Lower lobe of right lung (tissue), 2 donors: ENCODE measurements around the gene CCDC141. TPM values are rescaled to one million over a fixed set of nuclear protein-coding genes. Genes with fewer than 3 reads are reported as not detected.
"Not testable (repeated sequence)": the region's sequence is repeated elsewhere in the genome, so short reads cannot be mapped to it uniquely, and the experiment has no call there.

Source experiments
- ATAC-seq, 2 donors: fragments of 200-7000 bp; cut with Tn5 transposase; one replicate each; pipeline ENCODE4 v1.9.1; 2020 to 2022; ENCODE audit warnings: mild to moderate bottlenecking in 2 of 2, moderate library complexity in 2 of 2
- DNase-seq: peaks from one replicate; pipeline ENCODE4 v3.0.0-alpha.2; 2020
- H3K27ac ChIP-seq: fragments of 200-600 bp; one replicate; pipeline ENCODE4 v1.8.0; 2022
- H3K27me3 ChIP-seq: fragments of 200-600 bp; one replicate; pipeline ENCODE4 v1.8.0; 2022; ENCODE audit warnings: low read depth
- H3K36me3 ChIP-seq: fragments of 200-600 bp; one replicate; pipeline ENCODE4 v1.8.0; 2022; ENCODE audit warnings: mild to moderate bottlenecking
- H3K4me1 ChIP-seq: fragments of 200-600 bp; one replicate; pipeline ENCODE4 v1.8.0; 2022
- H3K4me3 ChIP-seq: fragments of 200-600 bp; one replicate; pipeline ENCODE4 v1.8.0; 2022; ENCODE audit warnings: mild to moderate bottlenecking
- H3K9me3 ChIP-seq: fragments of 200-600 bp; one replicate; pipeline ENCODE4 v1.8.0; 2022
- intact Hi-C: fragments of 100-400 bp; cut with DNase I; formaldehyde crosslinking; loops from one replicate; pipeline ENCODE4 v1.11.0; 2022
- total RNA-seq: library from RNA; stranded (reverse); fragmentation: NEBNext Ultra II Directional; extraction: Animal tissue kit (Norgen Biotek cat#: 25700); gene quantifications from one replicate; pipeline ENCODE4 v1.2.1, GENCODE V29; 2021
- TF ChIP-seq, protein P1 (sequence below): fragments of 200-600 bp; IDR thresholded peaks from one replicate; pipeline ENCODE4 v1.8.0; 2022; ENCODE audit warnings: antibody characterized with exemption, mild to moderate bottlenecking
- donor health status: DM: no; HTN: yes; CAD: no; lungs with severe emphysema.

The CCDC141 gene
- total RNA-seq, 1 donor from 2014 or later: 40.5 TPM

DNA sequence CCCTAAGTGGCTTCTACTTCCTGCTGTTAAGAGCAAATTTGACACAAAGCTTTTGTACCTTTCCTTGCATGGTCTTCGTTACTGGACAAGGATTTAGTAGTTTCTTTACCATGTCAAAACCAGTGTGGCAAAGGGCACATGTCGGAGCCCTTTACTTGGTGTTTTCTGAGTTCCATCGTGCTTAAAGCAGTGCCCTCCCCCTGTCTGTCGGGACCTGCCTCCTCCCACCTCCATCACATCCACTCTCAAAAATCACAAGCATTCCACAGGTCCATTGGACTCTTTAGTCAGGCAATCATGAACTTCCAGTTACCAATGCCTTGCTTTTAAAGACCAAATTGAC, 763 bp downstream of the CCDC141 start:
- no peak for DNase-seq
- intact Hi-C loops: no loop called here
- H3K4me1 ChIP-seq: peaks cover 20% of the 10 kb centered on the region
- peak overlapping the region; percentile 46 for H3K4me3 ChIP-seq
- no peaks in the 10 kb centered on the region for H3K27me3 ChIP-seq
- peak; percentile 74 to 78 for ATAC-seq
- H3K27ac ChIP-seq: peak overlapping the region; percentile 75
- TF ChIP-seq, protein P1, sequence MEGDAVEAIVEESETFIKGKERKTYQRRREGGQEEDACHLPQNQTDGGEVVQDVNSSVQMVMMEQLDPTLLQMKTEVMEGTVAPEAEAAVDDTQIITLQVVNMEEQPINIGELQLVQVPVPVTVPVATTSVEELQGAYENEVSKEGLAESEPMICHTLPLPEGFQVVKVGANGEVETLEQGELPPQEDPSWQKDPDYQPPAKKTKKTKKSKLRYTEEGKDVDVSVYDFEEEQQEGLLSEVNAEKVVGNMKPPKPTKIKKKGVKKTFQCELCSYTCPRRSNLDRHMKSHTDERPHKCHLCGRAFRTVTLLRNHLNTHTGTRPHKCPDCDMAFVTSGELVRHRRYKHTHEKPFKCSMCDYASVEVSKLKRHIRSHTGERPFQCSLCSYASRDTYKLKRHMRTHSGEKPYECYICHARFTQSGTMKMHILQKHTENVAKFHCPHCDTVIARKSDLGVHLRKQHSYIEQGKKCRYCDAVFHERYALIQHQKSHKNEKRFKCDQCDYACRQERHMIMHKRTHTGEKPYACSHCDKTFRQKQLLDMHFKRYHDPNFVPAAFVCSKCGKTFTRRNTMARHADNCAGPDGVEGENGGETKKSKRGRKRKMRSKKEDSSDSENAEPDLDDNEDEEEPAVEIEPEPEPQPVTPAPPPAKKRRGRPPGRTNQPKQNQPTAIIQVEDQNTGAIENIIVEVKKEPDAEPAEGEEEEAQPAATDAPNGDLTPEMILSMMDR: no peak
- H3K9me3 ChIP-seq: no peaks in the 10 kb centered on the region
- no peaks in the 10 kb centered on the region for H3K36me3 ChIP-seq

GRCh38 chr2:179048099-179048498, 1.8 kb downstream of the CCDC141 start:
- TF ChIP-seq, protein P1: no peak
- H3K27ac ChIP-seq: peak overlapping the region; percentile 75

GRCh38 chr2:179045602-179046001, 4.3 kb downstream of the CCDC141 start:
- H3K4me3 ChIP-seq, intact Hi-C loops, H3K27ac ChIP-seq, H3K9me3 ChIP-seq, DNase-seq, H3K27me3 ChIP-seq, ATAC-seq, H3K36me3 ChIP-seq: not testable (repeated sequence)
- peaks cover 15% of the 10 kb centered on the region for H3K4me1 ChIP-seq

More at GRCh38 chr2:179048099-179048498, 1.8 kb downstream of the CCDC141 start:
- Histone ChIP-seq H3K4me3 (peak overlapping the region; percentile 46), H3K9me3 (no peaks in the 10 kb centered on the region), H3K27me3 (no peaks in the 10 kb centered on the region), H3K4me1 (peaks cover 20% of the 10 kb centered on the region), H3K36me3 (no peaks in the 10 kb centered on the region)
- no peak for ATAC-seq
- DNase-seq: no peak
- intact Hi-C loops: no loop called here

- no peaks in the 10 kb centered on the region for H3K36me3 ChIP-seq
- H3K4me1 ChIP-seq: peaks cover 6% of the 10 kb centered on the region
- TF ChIP-seq, protein P1: no peak
- H3K27ac ChIP-seq: no peak overlapping the region
- H3K27me3 ChIP-seq: no peaks in the 10 kb centered on the region
- ATAC-seq (no peak), DNase-seq (no peak)
- no peaks in the 10 kb centered on the region for H3K9me3 ChIP-seq
- no peak overlapping the region for H3K4me3 ChIP-seq
- intact Hi-C loops: no loop called here
Measured at GRCh38 chr2:179044500-179044899, 5.4 kb downstream of the CCDC141 start.

GRCh38 chr2:179037807-179038206, 12.1 kb downstream of the CCDC141 start:
- no peaks in the 10 kb centered on the region for H3K27me3 ChIP-seq
- intact Hi-C loops: no loop called here
- TF ChIP-seq, protein P1: no peak
- no peaks in the 10 kb centered on the region for H3K36me3 ChIP-seq
- no peaks in the 10 kb centered on the region for H3K4me1 ChIP-seq
- H3K4me3 ChIP-seq: no peak overlapping the region
- no peak overlapping the region for H3K27ac ChIP-seq
- ATAC-seq (no peak), DNase-seq (no peak)
- no peaks in the 10 kb centered on the region for H3K9me3 ChIP-seq

DNA sequence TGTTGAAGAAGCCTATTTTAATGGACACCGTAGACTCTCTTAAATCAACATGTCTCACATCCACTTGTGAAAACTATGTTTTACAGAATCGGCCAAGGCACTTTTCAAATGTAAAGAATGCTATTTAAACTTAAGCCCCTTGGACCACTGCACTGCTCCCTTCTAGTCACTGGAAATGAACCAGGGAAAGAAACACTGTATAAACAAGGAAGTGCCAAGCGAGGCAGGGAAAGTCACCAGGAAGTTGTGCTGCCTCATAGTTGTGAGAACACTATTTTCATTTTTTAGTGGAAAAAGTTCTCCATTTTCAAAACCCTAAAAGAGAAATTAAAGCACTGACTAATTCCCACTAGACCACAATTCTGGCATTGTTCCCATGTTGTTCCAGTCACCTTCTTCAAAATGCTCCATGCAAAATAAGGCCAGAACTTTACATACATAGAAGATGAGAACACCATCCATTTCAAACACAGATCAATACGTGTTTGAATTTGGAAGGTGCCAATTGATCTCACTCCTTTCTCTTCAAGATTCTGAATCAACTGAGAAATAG, 13.5 kb downstream of the CCDC141 start:
- H3K4me1 ChIP-seq: no peaks in the 10 kb centered on the region
- ATAC-seq (no peak), DNase-seq (no peak)
- intact Hi-C loops: no loop called here
- H3K36me3 ChIP-seq: no peaks in the 10 kb centered on the region
- TF ChIP-seq, protein P1: no peak
- no peak overlapping the region for H3K4me3 ChIP-seq
- H3K27me3 ChIP-seq: no peaks in the 10 kb centered on the region
- no peak overlapping the region for H3K27ac ChIP-seq
- H3K9me3 ChIP-seq: no peaks in the 10 kb centered on the region
